Measurements from ENCODE around the gene CNGA2. TPM values are rescaled to one million over a fixed set of nuclear protein-coding genes. Genes with fewer than 3 reads are reported as not detected.

CNGA2 gene
- total and polyA plus RNA-seq, 10 of the 15 experiments (the other 5 are each of a cell fraction or from before 2014, with no cell fraction given): not detected

- WGBS (ENCODE audit: insufficient coverage, insufficient replicate concordance, low lambda C conversion rate, missing lambda C conversion rate): 51% methylated on average over 8 of the region's 8 CpGs
- ATAC-seq: no peak
- H3K27ac ChIP-seq (ENCODE audit: control insufficient read depth, insufficient read depth): no peak overlapping the region
- in situ Hi-C loops (cut with MboI) (no loop called here), intact Hi-C loops (cut with micrococcal nuclease; ENCODE audit: unreplicated experiment) (no loop called here)
- no peak for FAIRE-seq
- ChIA-PET SMC1A (ENCODE audit: uncharacterized antibody, unreplicated experiment) (interaction anchor here (0.9 kb wide), 1 partner anchor 9 kb away, joined by 3 read pairs; no protein-coding TSS in a partner anchor), CTCF (interaction anchor here (1.0 to 1.1 kb wide), 2 partner anchors 14 to 869 kb away, joined by 3 read pairs; no protein-coding TSS in a partner anchor), POLR2A (no interaction called here), RAD21 (ENCODE audit: unreplicated experiment) (no interaction called here)
- TF ChIP-seq PAX5 (IDR thresholded peaks at IDR 0.05; ENCODE audit: borderline replicate concordance, low read depth, low read length) (no peak), ZBTB33 (IDR thresholded peaks at IDR 0.05) (no peak), POLR2A (IDR thresholded peaks at IDR 0.05; ENCODE audit: low read depth, low read length) (no peak), EP300 (IDR thresholded peaks at IDR 0.05; ENCODE audit: borderline replicate concordance in 1 of 2, control insufficient read depth in 1 of 2, low read depth in 2 of 2, low read length in 2 of 2) (no peak), MLLT1 (IDR thresholded peaks at IDR 0.05) (no peak)
- TF ChIP-seq, protein P1, sequence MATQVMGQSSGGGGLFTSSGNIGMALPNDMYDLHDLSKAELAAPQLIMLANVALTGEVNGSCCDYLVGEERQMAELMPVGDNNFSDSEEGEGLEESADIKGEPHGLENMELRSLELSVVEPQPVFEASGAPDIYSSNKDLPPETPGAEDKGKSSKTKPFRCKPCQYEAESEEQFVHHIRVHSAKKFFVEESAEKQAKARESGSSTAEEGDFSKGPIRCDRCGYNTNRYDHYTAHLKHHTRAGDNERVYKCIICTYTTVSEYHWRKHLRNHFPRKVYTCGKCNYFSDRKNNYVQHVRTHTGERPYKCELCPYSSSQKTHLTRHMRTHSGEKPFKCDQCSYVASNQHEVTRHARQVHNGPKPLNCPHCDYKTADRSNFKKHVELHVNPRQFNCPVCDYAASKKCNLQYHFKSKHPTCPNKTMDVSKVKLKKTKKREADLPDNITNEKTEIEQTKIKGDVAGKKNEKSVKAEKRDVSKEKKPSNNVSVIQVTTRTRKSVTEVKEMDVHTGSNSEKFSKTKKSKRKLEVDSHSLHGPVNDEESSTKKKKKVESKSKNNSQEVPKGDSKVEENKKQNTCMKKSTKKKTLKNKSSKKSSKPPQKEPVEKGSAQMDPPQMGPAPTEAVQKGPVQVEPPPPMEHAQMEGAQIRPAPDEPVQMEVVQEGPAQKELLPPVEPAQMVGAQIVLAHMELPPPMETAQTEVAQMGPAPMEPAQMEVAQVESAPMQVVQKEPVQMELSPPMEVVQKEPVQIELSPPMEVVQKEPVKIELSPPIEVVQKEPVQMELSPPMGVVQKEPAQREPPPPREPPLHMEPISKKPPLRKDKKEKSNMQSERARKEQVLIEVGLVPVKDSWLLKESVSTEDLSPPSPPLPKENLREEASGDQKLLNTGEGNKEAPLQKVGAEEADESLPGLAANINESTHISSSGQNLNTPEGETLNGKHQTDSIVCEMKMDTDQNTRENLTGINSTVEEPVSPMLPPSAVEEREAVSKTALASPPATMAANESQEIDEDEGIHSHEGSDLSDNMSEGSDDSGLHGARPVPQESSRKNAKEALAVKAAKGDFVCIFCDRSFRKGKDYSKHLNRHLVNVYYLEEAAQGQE (IDR thresholded peaks at IDR 0.05; ENCODE audit: low read depth, low read length): no peak
- no peaks in the 10 kb centered on the region for H3K79me2 ChIP-seq (ENCODE audit: control insufficient read depth, insufficient read depth, low read length)
- no peaks in the 10 kb centered on the region for H3K9me3 ChIP-seq (replicated peaks; ENCODE audit: control insufficient read depth, insufficient read depth, low read length)
- H3K4me1 ChIP-seq (ENCODE audit: control insufficient read depth, insufficient read depth, low read length): no peaks in the 10 kb centered on the region
- H3K27me3 ChIP-seq (replicated peaks in 1 of 2; ENCODE audit: control insufficient read depth in 2 of 2, insufficient read depth in 2 of 2, low read length in 1 of 2): no peaks in the 10 kb centered on the region
- no peak overlapping the region for H2AFZ ChIP-seq (ENCODE audit: control insufficient read depth, low read depth, low read length)
- H3K4me3 ChIP-seq: no peak overlapping the region
- H3K4me2 ChIP-seq (ENCODE audit: control insufficient read depth, insufficient read depth): no peak overlapping the region
- no peaks in the 10 kb centered on the region for H3K36me3 ChIP-seq (ENCODE audit: control insufficient read depth in 2 of 2, insufficient read depth in 2 of 2, low read length in 1 of 2)
- BruUV-seq (replicated peaks): no TSS peak
- no peak for DNase-seq (ENCODE audit: low read depth, low spot score)
- no peaks in the 10 kb centered on the region for H4K20me1 ChIP-seq (ENCODE audit: control insufficient read depth, insufficient read depth)
- H3K9ac ChIP-seq (ENCODE audit: control insufficient read depth, insufficient read depth, low read length): no peak overlapping the region
Measured at GRCh38 chrX:151763711-151764110, 29.2 kb downstream of the CNGA2 start.

All from GM12878 (cell line).